ENCODE measurements around the gene SMAD2. TPM values are rescaled to one million over a fixed set of nuclear protein-coding genes. Genes with fewer than 3 reads are reported as not detected.

The SMAD2 gene
- total RNA-seq, 1 donor from 2014 or later, result 111 TPM

DNA sequence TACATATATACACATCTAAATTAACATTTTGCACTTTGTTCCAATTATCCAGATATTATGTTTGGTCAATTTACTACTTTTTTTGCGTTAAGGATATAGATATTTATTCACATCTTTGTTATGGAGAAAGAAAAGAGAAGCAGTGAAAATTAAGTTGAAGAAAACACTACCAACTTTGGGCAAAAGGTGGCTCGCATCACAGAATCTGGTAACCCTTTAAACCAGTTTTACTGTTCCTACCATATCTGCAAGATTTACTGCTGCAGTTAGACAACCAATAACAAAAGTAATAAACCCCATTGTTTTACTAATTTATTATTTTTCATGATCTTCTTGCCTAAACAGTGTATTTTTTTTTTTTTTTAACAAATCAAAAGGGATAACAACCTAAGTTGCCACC, 53.6 kb downstream of the SMAD2 start:
- Mint-ChIP-seq H3K4me3 (no peak overlapping the region), H3K36me3 (peaks cover 27% of the 10 kb centered on the region), H3K27ac (no peak overlapping the region), H3K4me1 (ENCODE audit: unreplicated experiment) (peaks cover 23% of the 10 kb centered on the region), H3K9me3 (no peaks in the 10 kb centered on the region), H3K27me3 (no peaks in the 10 kb centered on the region)
- DNase-seq (ENCODE audit: extremely low spot score, unreplicated experiment), result no peak
- TF ChIP-seq, protein P1, sequence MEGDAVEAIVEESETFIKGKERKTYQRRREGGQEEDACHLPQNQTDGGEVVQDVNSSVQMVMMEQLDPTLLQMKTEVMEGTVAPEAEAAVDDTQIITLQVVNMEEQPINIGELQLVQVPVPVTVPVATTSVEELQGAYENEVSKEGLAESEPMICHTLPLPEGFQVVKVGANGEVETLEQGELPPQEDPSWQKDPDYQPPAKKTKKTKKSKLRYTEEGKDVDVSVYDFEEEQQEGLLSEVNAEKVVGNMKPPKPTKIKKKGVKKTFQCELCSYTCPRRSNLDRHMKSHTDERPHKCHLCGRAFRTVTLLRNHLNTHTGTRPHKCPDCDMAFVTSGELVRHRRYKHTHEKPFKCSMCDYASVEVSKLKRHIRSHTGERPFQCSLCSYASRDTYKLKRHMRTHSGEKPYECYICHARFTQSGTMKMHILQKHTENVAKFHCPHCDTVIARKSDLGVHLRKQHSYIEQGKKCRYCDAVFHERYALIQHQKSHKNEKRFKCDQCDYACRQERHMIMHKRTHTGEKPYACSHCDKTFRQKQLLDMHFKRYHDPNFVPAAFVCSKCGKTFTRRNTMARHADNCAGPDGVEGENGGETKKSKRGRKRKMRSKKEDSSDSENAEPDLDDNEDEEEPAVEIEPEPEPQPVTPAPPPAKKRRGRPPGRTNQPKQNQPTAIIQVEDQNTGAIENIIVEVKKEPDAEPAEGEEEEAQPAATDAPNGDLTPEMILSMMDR (conservative IDR thresholded peaks at IDR 0.05), result peak; percentile 48

DNA sequence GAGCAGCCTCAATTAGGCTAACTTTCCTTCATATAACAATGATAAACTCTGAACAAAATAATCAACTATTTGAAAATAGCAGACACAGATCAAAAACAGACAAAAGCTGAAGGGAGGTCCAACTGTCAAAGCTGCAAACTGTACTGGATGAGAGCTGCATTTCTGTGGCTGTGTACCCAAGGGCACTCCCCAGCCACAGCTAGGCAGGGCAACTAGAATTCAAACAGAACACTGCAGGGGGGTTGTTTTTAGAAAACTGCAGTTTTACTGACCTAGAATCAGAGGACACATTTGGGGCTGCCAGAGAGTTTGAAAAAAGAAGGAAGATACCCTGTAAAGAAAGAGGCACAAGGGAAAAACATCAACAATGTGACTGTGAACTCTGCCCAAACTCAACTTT, 56.8 kb downstream of the SMAD2 start:
- H3K27me3 Mint-ChIP-seq, result no peaks in the 10 kb centered on the region
- peaks cover 12% of the 10 kb centered on the region for H3K36me3 Mint-ChIP-seq
- peaks cover 23% of the 10 kb centered on the region for H3K4me1 Mint-ChIP-seq (ENCODE audit: unreplicated experiment)
- TF ChIP-seq, protein P1 (conservative IDR thresholded peaks at IDR 0.05), result no peak
- no peaks in the 10 kb centered on the region for H3K9me3 Mint-ChIP-seq
- H3K4me3 Mint-ChIP-seq, result no peak overlapping the region
- no peak overlapping the region for H3K27ac Mint-ChIP-seq
- DNase-seq (ENCODE audit: extremely low spot score, unreplicated experiment), result no peak

DNA sequence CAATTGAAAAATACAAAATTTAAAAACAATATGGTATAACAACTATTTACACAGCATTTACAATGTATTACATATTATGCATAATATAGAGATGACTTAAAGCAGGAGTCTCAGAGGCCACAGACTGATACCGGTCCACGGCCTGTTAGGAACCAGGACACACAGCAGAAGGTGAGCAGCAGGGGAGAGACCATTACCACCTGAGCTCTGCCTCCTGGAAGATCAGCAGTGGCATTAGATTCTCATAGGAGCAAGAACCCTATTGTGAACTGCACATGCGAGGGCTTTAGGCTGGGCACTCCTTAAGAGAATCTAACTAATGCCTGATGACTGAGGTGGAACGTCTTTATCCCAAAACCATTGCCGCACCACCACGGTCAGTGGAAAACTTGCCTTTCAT, 58.0 kb downstream of the SMAD2 start:
- Mint-ChIP-seq H3K36me3 (peaks cover 17% of the 10 kb centered on the region), H3K27me3 (no peaks in the 10 kb centered on the region), H3K27ac (no peak overlapping the region), H3K4me3 (no peak overlapping the region), H3K9me3 (no peaks in the 10 kb centered on the region), H3K4me1 (ENCODE audit: unreplicated experiment) (peaks cover 23% of the 10 kb centered on the region)
- TF ChIP-seq, protein P1 (conservative IDR thresholded peaks at IDR 0.05), result no peak
- no peak for DNase-seq (ENCODE audit: extremely low spot score, unreplicated experiment)

DNA sequence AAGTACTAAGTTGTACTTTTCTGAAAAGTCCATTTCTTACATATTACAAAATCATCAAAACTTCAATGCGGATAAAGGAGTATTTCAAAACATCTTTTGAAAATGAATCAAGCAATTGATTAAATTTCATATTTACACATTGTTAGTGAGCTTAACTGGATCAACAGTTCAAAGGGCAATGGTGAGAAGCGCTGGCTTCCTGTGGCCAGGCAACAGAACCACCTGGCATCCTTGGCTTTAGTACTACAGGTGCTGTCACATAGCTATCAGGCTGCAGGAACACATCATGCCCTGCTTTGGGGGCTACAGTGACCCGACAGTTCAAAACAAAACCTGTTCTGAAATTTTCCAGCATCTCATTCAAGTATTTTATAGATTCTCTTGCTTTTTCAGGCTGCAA, 59.2 kb downstream of the SMAD2 start:
- TF ChIP-seq, protein P1 (conservative IDR thresholded peaks at IDR 0.05), result no peak
- Mint-ChIP-seq H3K27ac (no peak overlapping the region), H3K36me3 (peaks cover 21% of the 10 kb centered on the region), H3K4me1 (ENCODE audit: unreplicated experiment) (peaks cover 23% of the 10 kb centered on the region), H3K4me3 (no peak overlapping the region), H3K27me3 (no peaks in the 10 kb centered on the region), H3K9me3 (no peaks in the 10 kb centered on the region)
- no peak for DNase-seq (ENCODE audit: extremely low spot score, unreplicated experiment)

DNA sequence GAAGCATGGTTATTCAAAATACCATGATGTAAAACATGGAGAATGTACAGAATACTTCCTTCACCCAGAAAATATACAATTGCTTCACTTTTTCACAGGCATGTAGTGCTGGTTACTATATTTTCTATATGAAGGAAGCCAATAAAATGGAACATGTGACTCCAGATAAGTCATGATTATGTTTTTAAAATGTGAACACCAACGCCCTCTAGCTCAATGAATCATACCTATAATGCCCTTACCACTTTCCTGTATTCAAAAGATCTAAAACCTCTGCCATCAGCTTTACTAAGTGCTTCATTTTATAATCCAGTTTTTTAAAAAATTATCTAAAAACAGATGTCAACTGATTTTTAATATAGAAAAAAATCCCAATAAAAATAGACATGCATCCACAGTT, 59.9 kb downstream of the SMAD2 start:
- peaks cover 21% of the 10 kb centered on the region for H3K36me3 Mint-ChIP-seq
- no peaks in the 10 kb centered on the region for H3K27me3 Mint-ChIP-seq
- no peak for DNase-seq (ENCODE audit: extremely low spot score, unreplicated experiment)
- H3K4me1 Mint-ChIP-seq (ENCODE audit: unreplicated experiment), result peaks cover 23% of the 10 kb centered on the region
- TF ChIP-seq, protein P1 (conservative IDR thresholded peaks at IDR 0.05), result no peak
- no peak overlapping the region for H3K4me3 Mint-ChIP-seq
- no peaks in the 10 kb centered on the region for H3K9me3 Mint-ChIP-seq
- no peak overlapping the region for H3K27ac Mint-ChIP-seq

DNA sequence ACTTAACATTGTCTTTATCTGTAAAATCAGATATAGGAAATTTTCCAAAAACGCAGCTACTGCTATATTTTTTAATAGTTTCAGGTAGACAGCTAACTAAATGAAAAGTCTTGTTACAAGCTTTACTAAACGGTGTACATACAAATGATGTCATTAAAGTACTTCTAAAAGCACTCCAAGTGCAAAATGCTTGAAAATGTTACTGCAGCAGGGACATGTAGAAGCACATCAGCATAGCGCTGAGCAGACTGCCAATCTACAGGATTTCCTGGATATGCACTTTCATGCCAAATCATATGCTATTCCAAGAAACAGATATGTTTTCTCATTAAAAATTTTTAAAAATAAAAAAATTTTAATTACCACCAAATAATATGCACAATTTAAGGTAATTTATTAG, 61.7 kb downstream of the SMAD2 start:
- Mint-ChIP-seq H3K36me3 (peaks cover 30% of the 10 kb centered on the region), H3K27ac (no peak overlapping the region), H3K27me3 (no peaks in the 10 kb centered on the region), H3K9me3 (no peaks in the 10 kb centered on the region), H3K4me1 (ENCODE audit: unreplicated experiment) (peaks cover 9% of the 10 kb centered on the region), H3K4me3 (no peak overlapping the region)
- DNase-seq (ENCODE audit: extremely low spot score, unreplicated experiment), result no peak
- TF ChIP-seq, protein P1 (conservative IDR thresholded peaks at IDR 0.05), result no peak
